Stomach (tissue), 9 donors: ENCODE data around the gene TXNIP. TPM values are rescaled to one million over a fixed set of nuclear protein-coding genes. Genes with fewer than 3 reads are reported as not detected.

Experiments
- DNase-seq, 2 donors: peaks; one replicate each; pipeline versions ENCODE4 v3.0.0 to v3.0.0-alpha.2; 2013 to 2019
- H3K27ac ChIP-seq, 5 donors: fragments of 200-600 bp in 4 of 5; sonication (generic) in 4 of 5; one replicate each; pipeline ENCODE4 v1.5.1; 2013 to 2019; ENCODE audit warnings: mild to moderate bottlenecking in 1 of 5, moderate library complexity in 1 of 5
- H3K27me3 ChIP-seq, 3 donors: fragments of 200-600 bp; sonication (generic); one replicate each; pipeline ENCODE4 v1.5.1; 2017 to 2019; ENCODE audit warnings: mixed run types in 1 of 3
- H3K36me3 ChIP-seq, 4 donors: fragments of 200-600 bp; sonication (generic); 1 replicate in 3 of 4; 2 replicates in 1 of 4; pipeline ENCODE4 v1.5.1; 2016 to 2019
- H3K4me1 ChIP-seq, 4 donors: fragments of 200-600 bp; sonication (generic); one replicate each; pipeline ENCODE4 v1.5.1; 2016 to 2019
- H3K4me3 ChIP-seq, 4 donors: fragments of 200-600 bp; sonication (generic) in 3 of 4; one replicate each; pipeline ENCODE4 v1.5.1; 2016 to 2019; ENCODE audit warnings: mild to moderate bottlenecking in 1 of 4
- H3K9me3 ChIP-seq, 4 donors: fragments of 200-600 bp; sonication (generic); one replicate each; pipeline ENCODE4 v1.5.1; 2016 to 2019
- EP300 ChIP-seq: sonication (generic); formaldehyde crosslinking; IDR thresholded peaks from one replicate; pipeline ENCODE4 v1.6.1; 2017; ENCODE audit warnings: antibody characterized with exemption
- POLR2A ChIP-seq, 4 donors: fragments of 450-650 bp; IDR thresholded peaks; one replicate each; pipeline ENCODE4 v1.6.1; 2016; ENCODE audit warnings: antibody characterized with exemption in 4 of 4, control low read depth in 2 of 4, mild to moderate bottlenecking in 1 of 4, moderate library complexity in 1 of 4
- POLR2AphosphoS5 ChIP-seq, 3 donors: sonication (generic); formaldehyde crosslinking; IDR thresholded peaks; one replicate each; pipeline ENCODE4 v1.6.1; 2016; ENCODE audit warnings: antibody characterized with exemption in 3 of 3
- WGBS, 5 donors: extraction: QIAGEN DNeasy Blood & Tissue Kit in 3 of 5; methylation state at CpG; one replicate each; pipeline versions ENCODE4 v1.1.5 to v1.1.7; 2013 to 2018; 5-methylcytosine and 5-hydroxymethylcytosine counted together
- intact Hi-C: fragments of 100-400 bp; cut with DNase I; formaldehyde crosslinking; loops from one replicate; pipeline ENCODE4 v1.15.1; 2023; ENCODE audit warnings: low total_unique reads
- polyA plus RNA-seq, 3 donors: library from polyadenylated mRNA; stranded (reverse); fragments of 200-250 nt; gene quantifications; one replicate each; pipeline ENCODE4 v1.2.3, GENCODE V29; 2013
- total RNA-seq, 5 donors: library from RNA; depleted of rRNA; stranded (reverse); fragments of >200 nt; gene quantifications; one replicate each; pipeline versions ENCODE4 v1.1.0 to v1.2.3, GENCODE V29; 2014 to 2016
- TF ChIP-seq, protein P1 (sequence below), 7 experiments: fragments of 450-650 bp in 4 of 7; fragments of 200-600 bp in 3 of 7; sonication (generic) in 3 of 7; IDR thresholded peaks; one replicate each; pipeline ENCODE4 v1.5.1; 2016 to 2019; ENCODE audit warnings: antibody characterized with exemption in 7 of 7, control low read depth in 2 of 7, mild to moderate bottlenecking in 1 of 7
- donor health status: healthy with polysubstance abuse.
- donor health status: Bipolar disorder and iron deficiency.
- donor health status: healthy.

Gene TXNIP
- total and polyA plus RNA-seq, 8 donors = 204 to 3,386 (median 622) TPM

DNA sequence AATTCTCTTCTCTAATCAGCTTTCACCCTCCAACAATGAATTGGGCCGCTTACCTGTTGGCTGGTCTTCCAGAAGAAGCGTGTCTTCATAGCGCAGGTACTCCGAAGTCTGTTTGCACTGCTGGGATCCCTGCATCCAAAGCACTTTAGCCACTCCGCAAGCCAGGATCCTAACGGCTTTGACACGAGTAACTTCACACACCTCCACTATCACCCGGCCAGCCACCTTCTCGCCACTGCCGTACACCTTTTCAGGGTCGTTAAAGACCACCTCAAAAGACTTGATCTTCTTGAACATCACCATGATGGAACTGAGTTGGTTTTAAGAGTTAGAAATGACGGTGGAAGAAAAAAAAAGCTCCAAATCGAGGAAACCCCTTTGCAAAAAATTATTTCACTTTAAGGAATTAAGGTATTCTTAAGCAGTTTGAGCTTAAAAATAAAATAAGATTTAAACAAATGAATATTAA lies 381 bp downstream of the TXNIP start:
- peak overlapping the region; percentile 70 to 97 (median 76) for H3K4me3 ChIP-seq
- H3K27me3 ChIP-seq = no peaks in the 10 kb centered on the region
- TF ChIP-seq POLR2A (IDR thresholded peaks at IDR 0.05) (peak in 1 of 4 donors; percentile 2), POLR2AphosphoS5 (IDR thresholded peaks at IDR 0.05) (peak in 1 of 3 donors; percentile 53)
- TF ChIP-seq, protein P1, sequence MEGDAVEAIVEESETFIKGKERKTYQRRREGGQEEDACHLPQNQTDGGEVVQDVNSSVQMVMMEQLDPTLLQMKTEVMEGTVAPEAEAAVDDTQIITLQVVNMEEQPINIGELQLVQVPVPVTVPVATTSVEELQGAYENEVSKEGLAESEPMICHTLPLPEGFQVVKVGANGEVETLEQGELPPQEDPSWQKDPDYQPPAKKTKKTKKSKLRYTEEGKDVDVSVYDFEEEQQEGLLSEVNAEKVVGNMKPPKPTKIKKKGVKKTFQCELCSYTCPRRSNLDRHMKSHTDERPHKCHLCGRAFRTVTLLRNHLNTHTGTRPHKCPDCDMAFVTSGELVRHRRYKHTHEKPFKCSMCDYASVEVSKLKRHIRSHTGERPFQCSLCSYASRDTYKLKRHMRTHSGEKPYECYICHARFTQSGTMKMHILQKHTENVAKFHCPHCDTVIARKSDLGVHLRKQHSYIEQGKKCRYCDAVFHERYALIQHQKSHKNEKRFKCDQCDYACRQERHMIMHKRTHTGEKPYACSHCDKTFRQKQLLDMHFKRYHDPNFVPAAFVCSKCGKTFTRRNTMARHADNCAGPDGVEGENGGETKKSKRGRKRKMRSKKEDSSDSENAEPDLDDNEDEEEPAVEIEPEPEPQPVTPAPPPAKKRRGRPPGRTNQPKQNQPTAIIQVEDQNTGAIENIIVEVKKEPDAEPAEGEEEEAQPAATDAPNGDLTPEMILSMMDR (IDR thresholded peaks at IDR 0.05) = no peak
- peak in 1 of 2 donors; percentile 37 for DNase-seq
- peaks cover 42 to 65% (median 53%) of the 10 kb centered on the region in 4 donors for H3K4me1 ChIP-seq
- H3K36me3 ChIP-seq = peaks cover 30 to 44% (median 36%) of the 10 kb centered on the region in 4 donors
- peak overlapping the region; percentile 72 to 100 (median 97) for H3K27ac ChIP-seq
- intact Hi-C loops = no loop called here
- 0 to 1% (median 0%) methylated on average over 13 of the region's 13 CpGs for WGBS, 5 donors
- H3K9me3 ChIP-seq = no peaks in the 10 kb centered on the region

DNA sequence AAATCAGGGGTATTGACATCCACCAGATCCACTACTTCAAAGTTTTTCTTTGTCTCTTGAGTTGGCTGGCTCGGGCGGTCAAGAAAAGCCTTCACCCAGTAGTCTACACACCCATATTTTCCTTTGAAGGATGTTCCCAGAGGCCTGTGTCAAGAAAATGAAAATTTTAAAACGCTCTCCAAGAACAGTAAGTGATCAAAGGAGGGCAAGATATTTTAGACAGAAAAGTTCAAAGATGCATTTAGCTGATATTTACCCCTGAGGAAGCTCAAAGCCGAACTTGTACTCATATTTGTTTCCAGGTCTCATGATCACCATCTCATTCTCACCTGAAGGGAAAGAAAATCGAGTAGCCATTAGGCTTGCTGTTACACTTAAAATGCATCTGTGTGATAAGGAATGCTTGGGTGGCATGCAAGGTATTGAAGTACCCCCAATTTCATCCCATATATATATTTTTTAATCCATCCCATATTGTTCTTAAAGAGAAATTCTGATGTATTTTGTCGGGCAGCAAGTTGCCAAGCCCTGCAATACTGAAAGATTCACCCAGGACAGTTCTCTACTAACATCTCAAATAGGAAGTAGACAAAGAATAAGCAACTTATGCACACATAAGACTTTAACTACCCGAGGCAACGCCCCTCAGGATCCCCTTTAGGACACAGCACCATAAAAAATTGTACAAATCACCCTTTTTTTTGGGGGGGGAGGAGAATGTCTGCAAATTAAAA lies 1.1 kb downstream of the TXNIP start:
- Histone ChIP-seq H3K4me1 (peaks cover 44 to 71% (median 54%) of the 10 kb centered on the region in 4 donors), H3K27me3 (no peaks in the 10 kb centered on the region), H3K4me3 (peak overlapping the region; percentile 70 to 97 (median 76)), H3K36me3 (peaks cover 30 to 44% (median 36%) of the 10 kb centered on the region in 4 donors), H3K27ac (peak overlapping the region; percentile 72 to 100 (median 97)), H3K9me3 (no peaks in the 10 kb centered on the region)
- DNase-seq = peak in 1 of 2 donors; percentile 23
- no peak for TF ChIP-seq EP300
- TF ChIP-seq POLR2AphosphoS5 (IDR thresholded peaks at IDR 0.05) = peak in 1 of 3 donors; percentile 48
- TF ChIP-seq POLR2A (IDR thresholded peaks at IDR 0.05) = no peak
- intact Hi-C loops = no loop called here
- 0 to 2% (median 0%) methylated on average over 8 of the region's 8 CpGs for WGBS, 5 donors

DNA sequence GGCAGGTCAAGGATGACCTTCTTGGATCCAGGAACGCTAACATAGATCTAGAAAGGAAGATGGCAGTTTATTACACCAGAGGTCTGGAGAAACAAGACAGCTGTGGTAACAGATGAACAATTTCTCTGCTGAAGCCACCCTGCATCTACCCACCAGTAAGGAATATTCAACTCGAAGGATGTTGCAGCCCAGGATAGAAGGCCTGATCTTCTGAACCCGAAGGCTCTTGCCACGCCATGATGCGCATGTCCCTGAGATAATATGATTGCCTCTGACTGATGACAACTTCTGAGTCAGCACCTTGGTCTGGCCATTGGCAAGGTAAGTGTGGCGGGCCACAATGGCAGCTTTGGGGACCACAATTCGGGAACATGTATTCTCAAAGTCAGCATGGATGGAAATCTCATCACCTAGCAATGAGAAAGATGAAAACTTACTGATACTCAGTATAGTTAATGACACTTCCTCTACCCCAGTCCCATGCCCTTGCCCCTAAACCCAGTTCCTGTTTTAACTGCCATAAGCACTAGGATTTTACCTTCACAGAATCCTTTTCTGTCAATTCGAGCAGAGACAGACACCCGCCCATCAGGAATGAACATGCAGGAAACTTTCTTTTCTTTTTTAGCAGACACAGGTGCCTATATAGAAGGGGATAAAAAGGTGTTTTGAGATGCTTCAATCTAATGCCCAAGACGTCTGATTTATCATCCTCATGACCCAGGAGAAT lies 1.8 kb downstream of the TXNIP start:
- Histone ChIP-seq H3K9me3 (no peaks in the 10 kb centered on the region), H3K27ac (peak overlapping the region; percentile 71 to 100 (median 97)), H3K36me3 (peaks cover 30 to 44% (median 36%) of the 10 kb centered on the region in 4 donors), H3K27me3 (no peaks in the 10 kb centered on the region), H3K4me3 (peak overlapping the region; percentile 70 to 97 (median 76)), H3K4me1 (peaks cover 38 to 69% (median 49%) of the 10 kb centered on the region in 4 donors)
- DNase-seq = peak; percentile 43 to 47
- WGBS, 5 donors = 2 to 11% (median 6%) methylated on average over 9 to 10 of the region's 10 CpGs
- TF ChIP-seq, protein P1 (IDR thresholded peaks at IDR 0.05) = no peak
- TF ChIP-seq POLR2A (IDR thresholded peaks at IDR 0.05) (no peak), POLR2AphosphoS5 (IDR thresholded peaks at IDR 0.05) (peak in 2 of 3 donors; percentile 81 to 89), EP300 (no peak)
- intact Hi-C loops = no loop called here

DNA sequence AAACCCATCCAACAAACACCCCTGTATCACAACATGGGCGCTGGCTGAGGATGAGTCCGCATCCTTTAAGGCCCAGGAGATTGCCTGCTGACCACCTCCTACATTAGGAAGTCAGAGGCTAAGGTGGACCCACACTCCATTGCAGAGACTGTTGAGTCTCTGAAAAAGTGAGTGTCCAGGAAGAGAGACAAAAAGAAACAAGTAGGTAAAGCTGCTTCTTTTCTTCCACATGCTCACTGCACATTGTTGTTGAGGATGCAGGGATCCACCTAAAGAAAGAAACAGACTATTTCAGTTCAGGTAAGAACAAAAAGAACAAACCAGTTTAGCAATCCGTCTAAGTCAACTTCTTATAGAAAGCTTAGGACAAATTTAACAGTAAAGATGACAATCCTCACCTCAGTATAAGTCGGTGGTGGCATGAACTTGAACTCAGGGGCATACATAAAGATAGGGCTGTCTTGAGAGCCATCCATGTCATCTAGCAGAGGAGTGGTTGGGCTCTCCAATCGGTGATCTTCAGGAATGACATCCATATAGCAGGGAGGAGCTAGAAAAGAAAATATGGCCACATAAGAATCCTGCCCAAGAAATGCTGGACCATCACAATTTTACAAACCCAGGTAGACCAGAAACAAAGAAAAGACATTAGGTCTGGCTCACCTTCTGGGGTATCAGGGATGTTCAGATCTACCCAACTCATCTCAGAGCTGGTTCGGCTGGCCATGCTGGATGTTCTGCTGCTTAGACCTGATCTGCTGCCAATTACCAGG lies 2.6 kb downstream of the TXNIP start:
- TF ChIP-seq EP300 (no peak), POLR2A (IDR thresholded peaks at IDR 0.05) (no peak), POLR2AphosphoS5 (IDR thresholded peaks at IDR 0.05) (peak in 2 of 3 donors; percentile 25 to 74)
- TF ChIP-seq, protein P1 (IDR thresholded peaks at IDR 0.05) = no peak
- Histone ChIP-seq H3K9me3 (no peaks in the 10 kb centered on the region), H3K27ac (peak overlapping the region; percentile 71 to 100 (median 97)), H3K27me3 (no peaks in the 10 kb centered on the region), H3K4me1 (peaks cover 30 to 69% (median 43%) of the 10 kb centered on the region in 4 donors), H3K4me3 (peak overlapping the region; percentile 70 to 97 (median 76)), H3K36me3 (peaks cover 30 to 44% (median 36%) of the 10 kb centered on the region in 4 donors)
- intact Hi-C loops = no loop called here
- DNase-seq = peak; percentile 24 to 39
- 15 to 26% (median 19%) methylated on average over 6 of the region's 6 CpGs for WGBS, 5 donors
